Keratinocyte (primary cell): ENCODE data around the gene PIEZO1. TPM values are rescaled to one million over a fixed set of nuclear protein-coding genes. Genes with fewer than 3 reads are reported as not detected.

Source experiments
- DNase-seq: peaks from one replicate; pipeline ENCODE4 v3.0.0-alpha.2; 2011; ENCODE audit warnings: low read depth, missing footprints, low spot score
- FAIRE-seq: peaks from 2 replicates; lab custom pipeline; 2011; peaks lifted over from hg19 to GRCh38; lab: Jason Lieb, UNC
- H2AFZ ChIP-seq: 2 replicates; pipeline ENCODE4 v1.6.0; 2012; ENCODE audit warnings: low read length, control low read depth, inconsistent platforms; ENCODE audit not compliant: control insufficient read depth
- H3K27ac ChIP-seq: 2 replicates; pipeline ENCODE4 v1.5.1; 2011; ENCODE audit warnings: low read length; ENCODE audit not compliant: control insufficient read depth, insufficient read depth
- H3K27me3 ChIP-seq: 3 replicates; pipeline ENCODE4 v1.6.0; 2011; ENCODE audit warnings: low read length; ENCODE audit not compliant: control insufficient read depth, insufficient read depth; ENCODE audit errors: extremely low read depth
- H3K36me3 ChIP-seq, 2 experiments: 2 replicates in 1 of 2; 3 replicates in 1 of 2; pipeline ENCODE4 v1.5.1; 2011; ENCODE audit warnings: low read length in 2 of 2, mild to moderate bottlenecking in 1 of 2; ENCODE audit not compliant: control insufficient read depth in 2 of 2, insufficient read depth in 2 of 2; ENCODE audit errors: extremely low read depth in 1 of 2
- H3K4me1 ChIP-seq: 3 replicates; pipeline ENCODE4 v1.5.1; 2011; ENCODE audit warnings: low read length; ENCODE audit not compliant: control insufficient read depth, insufficient read depth; ENCODE audit errors: extremely low read depth
- H3K4me2 ChIP-seq: 3 replicates; pipeline ENCODE4 v1.6.0; 2011; ENCODE audit warnings: low read depth, low read length; ENCODE audit not compliant: control insufficient read depth, insufficient read depth; ENCODE audit errors: extremely low read depth
- H3K4me3 ChIP-seq, 3 experiments: fragments of 200-600 bp in 1 of 3; sonication (generic) in 1 of 3; 2 replicates in 2 of 3; 3 replicates in 1 of 3; pipeline ENCODE4 v1.5.1; 2011 to 2016; ENCODE audit warnings: low read length in 3 of 3, mild to moderate bottlenecking in 3 of 3, control low read depth in 2 of 3, inconsistent platforms in 1 of 3, low read depth in 1 of 3, mixed read lengths in 1 of 3, mixed run types in 1 of 3, moderate library complexity in 1 of 3; ENCODE audit not compliant: control insufficient read depth in 2 of 3, insufficient read depth in 2 of 3; ENCODE audit errors: extremely low read depth in 1 of 3
- H3K79me2 ChIP-seq: 2 replicates; pipeline ENCODE4 v1.6.0; 2012; ENCODE audit warnings: low read length; ENCODE audit not compliant: control insufficient read depth, insufficient read depth
- H3K9ac ChIP-seq: 3 replicates; pipeline ENCODE4 v1.6.0; 2011; ENCODE audit warnings: low read length; ENCODE audit not compliant: control insufficient read depth, insufficient read depth; ENCODE audit errors: extremely low read depth
- H3K9me1 ChIP-seq: 3 replicates; pipeline ENCODE4 v1.6.0; 2011; ENCODE audit warnings: low read length; ENCODE audit not compliant: control insufficient read depth, insufficient read depth; ENCODE audit errors: extremely low read depth
- H3K9me3 ChIP-seq: 2 replicates; pipeline ENCODE4 v1.5.1; 2012; ENCODE audit warnings: low read depth, low read length; ENCODE audit not compliant: control insufficient read depth
- H4K20me1 ChIP-seq: 3 replicates; pipeline ENCODE4 v1.6.0; 2011; ENCODE audit warnings: low read length; ENCODE audit not compliant: control insufficient read depth, insufficient read depth; ENCODE audit errors: extremely low read depth
- CTCF ChIP-seq, 3 experiments: IDR thresholded peaks in 1 of 3; conservative IDR thresholded peaks in 1 of 3; optimal IDR thresholded peaks in 1 of 3; 2 replicates in 2 of 3; 3 replicates in 1 of 3; pipeline versions ENCODE3 to v1.5.1; 2011; ENCODE audit warnings: low read length in 3 of 3, mild to moderate bottlenecking in 3 of 3, moderate library complexity in 2 of 3, control low read depth in 1 of 3, inconsistent platforms in 1 of 3; ENCODE audit not compliant: insufficient read depth in 2 of 3; ENCODE audit errors: extremely low read depth in 1 of 3
- EZH2 ChIP-seq: IDR thresholded peaks from one replicate; pipeline ENCODE4 v1.6.1; 2012; ENCODE audit warnings: inconsistent platforms, mild to moderate bottlenecking, low read length, moderate library complexity
- dilution Hi-C: fragments of 300-500 bp; cut with MboI; formaldehyde crosslinking; loops from one replicate; pipeline ENCODE4 v1.7.0; 2020; ENCODE audit warnings: low sequenced_read_pairs; ENCODE audit not compliant: extremely low pct_ligation_motif_present
- polyA plus RNA-seq, 5 experiments: library from polyadenylated mRNA; depleted of rRNA in 3 of 5; stranded (reverse) in 3 of 5; stranded (forward) in 1 of 5; unstranded in 1 of 5; fragments of >200 nt; gene quantifications; 1 replicate in 1 of 5; 2 replicates in 3 of 5; 3 replicates in 1 of 5; pipeline versions ENCODE4 v1.2.1 to v1.2.3, GENCODE V29; 2011 to 2012; ENCODE audit warnings: missing spikeins in 2 of 5, low read depth in 1 of 5, low replicate concordance in 1 of 5

Gene PIEZO1
- polyA plus RNA-seq, 1 donor (not counting 4 experiments of a cell fraction or from before 2014, with no cell fraction given): 62.8 TPM

DNA sequence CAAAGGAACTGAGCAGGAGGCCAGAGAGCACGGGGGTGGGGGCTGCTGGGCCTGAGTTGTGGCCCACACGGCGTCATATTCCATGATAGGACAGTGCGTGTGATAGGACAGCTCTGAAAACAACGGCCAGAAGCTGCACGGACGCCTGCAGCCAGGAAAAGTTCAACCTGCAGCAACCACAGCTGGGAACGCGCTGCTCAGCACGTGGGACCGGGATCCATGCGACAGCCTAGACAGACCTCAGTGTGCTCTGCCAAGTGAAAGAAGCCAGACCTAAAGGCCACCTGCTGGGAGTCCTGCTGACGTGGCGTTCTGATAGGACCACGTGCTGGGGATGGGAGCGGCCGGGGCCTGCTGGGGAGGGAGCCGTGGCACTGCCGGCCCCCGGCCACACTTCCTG, 57.1 kb downstream of the PIEZO1 start:
- no peaks in the 10 kb centered on the region for H3K79me2 ChIP-seq
- no peaks in the 10 kb centered on the region for H3K9me3 ChIP-seq
- no peak overlapping the region for H3K4me2 ChIP-seq
- FAIRE-seq (no peak), DNase-seq (no peak)
- TF ChIP-seq EZH2 (no peak), CTCF (optimal IDR thresholded peaks at IDR 0.05 in 1 of 3, IDR thresholded peaks at IDR 0.05 in 1 of 3, conservative IDR thresholded peaks at IDR 0.05 in 1 of 3; ENCODE audit: extremely low read depth in 1 of 3, insufficient read depth in 2 of 3, low read length in 3 of 3) (no peak)
- H4K20me1 ChIP-seq: no peaks in the 10 kb centered on the region
- no peaks in the 10 kb centered on the region for H3K4me1 ChIP-seq
- H3K27ac ChIP-seq: no peak overlapping the region
- H3K4me3 ChIP-seq: no peak overlapping the region
- H3K9me1 ChIP-seq: no peaks in the 10 kb centered on the region
- H2AFZ ChIP-seq: no peak overlapping the region
- H3K36me3 ChIP-seq: peaks cover 34 to 48% of the 10 kb centered on the region in 2 experiments
- dilution Hi-C loops: no loop called here
- no peaks in the 10 kb centered on the region for H3K27me3 ChIP-seq
- no peak overlapping the region for H3K9ac ChIP-seq

DNA sequence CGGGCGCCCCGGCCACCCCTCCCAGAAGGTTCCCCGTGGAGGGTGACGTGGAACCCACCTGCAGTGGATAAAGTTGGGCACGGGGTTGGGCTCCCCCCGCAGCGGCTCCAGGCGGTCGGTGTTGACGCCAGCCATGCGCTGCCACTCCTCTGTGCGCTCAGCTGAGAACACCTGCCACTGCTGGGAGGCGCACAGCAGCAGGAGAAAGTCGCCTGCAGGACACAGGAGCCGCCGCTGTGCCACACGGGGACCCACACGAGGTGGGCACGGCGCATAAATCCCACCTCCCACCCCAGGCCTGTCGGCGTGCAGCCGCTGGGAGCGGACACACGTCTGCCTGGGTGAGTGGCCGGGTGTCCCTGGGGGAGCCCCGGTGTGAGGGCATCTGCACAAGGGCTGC, 58.0 kb downstream of the PIEZO1 start:
- Histone ChIP-seq H3K4me1 (no peaks in the 10 kb centered on the region), H3K79me2 (no peaks in the 10 kb centered on the region), H3K27me3 (no peaks in the 10 kb centered on the region), H2AFZ (no peak overlapping the region), H4K20me1 (no peaks in the 10 kb centered on the region), H3K9ac (no peak overlapping the region), H3K9me1 (no peaks in the 10 kb centered on the region), H3K4me2 (no peak overlapping the region), H3K4me3 (no peak overlapping the region), H3K27ac (no peak overlapping the region), H3K36me3 (peaks cover 34 to 52% of the 10 kb centered on the region in 2 experiments), H3K9me3 (no peaks in the 10 kb centered on the region)
- TF ChIP-seq CTCF (optimal IDR thresholded peaks at IDR 0.05 in 1 of 3, IDR thresholded peaks at IDR 0.05 in 1 of 3, conservative IDR thresholded peaks at IDR 0.05 in 1 of 3; ENCODE audit: extremely low read depth in 1 of 3, insufficient read depth in 2 of 3, low read length in 3 of 3) (no peak), EZH2 (no peak)
- FAIRE-seq (no peak), DNase-seq (no peak)
- dilution Hi-C loops: no loop called here
